ENCODE results near the gene SMIM8. TPM values are rescaled to one million over a fixed set of nuclear protein-coding genes. Genes with fewer than 3 reads are reported as not detected.

SMIM8 gene
- total RNA-seq, 1 experiment from 2014 or later = 6.6 TPM

DNA sequence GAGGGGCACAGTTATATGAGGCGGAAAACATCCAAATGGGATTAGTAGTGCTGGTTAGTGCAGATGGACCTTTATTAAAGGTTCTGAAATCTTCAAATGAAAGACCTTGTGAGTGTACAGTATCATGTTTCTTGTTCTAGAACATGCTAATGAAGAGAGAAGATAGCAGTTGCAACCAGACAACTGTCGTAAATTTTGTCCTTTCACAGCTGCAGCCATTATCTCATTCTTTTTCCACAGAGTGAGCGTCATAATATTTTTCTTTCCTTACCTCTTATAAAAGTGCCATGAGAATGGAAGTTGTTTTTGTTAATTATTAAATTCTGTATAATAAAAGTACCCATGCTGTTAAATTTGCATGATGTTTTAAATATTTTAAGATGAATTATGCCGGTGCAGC, 17.8 kb downstream of the SMIM8 start:
- H3K27me3 Mint-ChIP-seq (ENCODE audit: low read depth) = no peaks in the 10 kb centered on the region
- Histone ChIP-seq H4K20me1 (ENCODE audit: control insufficient read depth, insufficient read depth, insufficient read length) (no peaks in the 10 kb centered on the region), H4K8ac (replicated peaks; ENCODE audit: insufficient read length, low read depth, low read length) (no peak overlapping the region)

More for the DNA sequence above, 17.8 kb downstream of the SMIM8 start:
- no peaks in the 10 kb centered on the region for H3K9me3 ChIP-seq (ENCODE audit: control insufficient read depth, low read depth, low read length)
- H3K4me2 ChIP-seq (ENCODE audit: insufficient read depth, insufficient read length, low read length) = no peak overlapping the region
- H2BK15ac ChIP-seq (ENCODE audit: low read depth, low read length) = no peak overlapping the region
- no peak overlapping the region for H3K27ac ChIP-seq (ENCODE audit: insufficient read length, low read depth, low read length)
- Mint-ChIP-seq H3K27ac (no peak overlapping the region), H3K36me3 (ENCODE audit: insufficient read depth in 1 of 3, low read depth in 3 of 3) (no peaks in the 10 kb centered on the region; a peak in 1 of 7 replicates), H3K9me3 (no peaks in the 10 kb centered on the region), H3K4me1 (peaks cover 8 to 10% of the 10 kb centered on the region in 2 experiments), H3K4me3 (no peak overlapping the region)
- H2BK5ac ChIP-seq (ENCODE audit: insufficient read length, low read length) = no peak overlapping the region
- no peak overlapping the region for H3K14ac ChIP-seq (ENCODE audit: insufficient read depth, low read length)
- H3K79me2 ChIP-seq (ENCODE audit: insufficient read depth, low read length) = no peaks in the 10 kb centered on the region
- H3K56ac ChIP-seq (ENCODE audit: insufficient read length, low read depth, low read length) = no peak overlapping the region
- H3K23me2 ChIP-seq (ENCODE audit: insufficient read length, low read depth, low read length, poor library complexity, severe bottlenecking) = no peaks in the 10 kb centered on the region
- H3K79me1 ChIP-seq (ENCODE audit: insufficient read depth, low read depth, low read length, poor library complexity, severe bottlenecking) = no peaks in the 10 kb centered on the region
- H4K91ac ChIP-seq (ENCODE audit: insufficient read length, low read depth, low read length) = no peak overlapping the region
- DNase-seq = no peak
- no peak overlapping the region for H3K23ac ChIP-seq (ENCODE audit: insufficient read length, low read depth, low read length)
- no peak overlapping the region for H3K4ac ChIP-seq (ENCODE audit: low read depth, low read length)
- no peak overlapping the region for H3K18ac ChIP-seq (ENCODE audit: insufficient read length, low read depth, low read length)
- H2AFZ ChIP-seq (ENCODE audit: low read length) = no peak overlapping the region
- no peaks in the 10 kb centered on the region for H3K4me1 ChIP-seq (ENCODE audit: insufficient read depth, low read length)
- WGBS (ENCODE audit: extremely low coverage, insufficient read length, low lambda C conversion rate) = no CpG with 5 or more reads among the region's 4 CpGs
- no peak overlapping the region for H2BK20ac ChIP-seq (ENCODE audit: low read depth, low read length, poor library complexity, severe bottlenecking)
- H3K9ac ChIP-seq (ENCODE audit: extremely low read depth, insufficient read length, low read length) = no peak overlapping the region
- H3T11ph ChIP-seq (ENCODE audit: low read length) = no peak overlapping the region
- no peaks in the 10 kb centered on the region for H3K27me3 ChIP-seq (ENCODE audit: insufficient read depth, low read length)
- TF ChIP-seq, protein P1, sequence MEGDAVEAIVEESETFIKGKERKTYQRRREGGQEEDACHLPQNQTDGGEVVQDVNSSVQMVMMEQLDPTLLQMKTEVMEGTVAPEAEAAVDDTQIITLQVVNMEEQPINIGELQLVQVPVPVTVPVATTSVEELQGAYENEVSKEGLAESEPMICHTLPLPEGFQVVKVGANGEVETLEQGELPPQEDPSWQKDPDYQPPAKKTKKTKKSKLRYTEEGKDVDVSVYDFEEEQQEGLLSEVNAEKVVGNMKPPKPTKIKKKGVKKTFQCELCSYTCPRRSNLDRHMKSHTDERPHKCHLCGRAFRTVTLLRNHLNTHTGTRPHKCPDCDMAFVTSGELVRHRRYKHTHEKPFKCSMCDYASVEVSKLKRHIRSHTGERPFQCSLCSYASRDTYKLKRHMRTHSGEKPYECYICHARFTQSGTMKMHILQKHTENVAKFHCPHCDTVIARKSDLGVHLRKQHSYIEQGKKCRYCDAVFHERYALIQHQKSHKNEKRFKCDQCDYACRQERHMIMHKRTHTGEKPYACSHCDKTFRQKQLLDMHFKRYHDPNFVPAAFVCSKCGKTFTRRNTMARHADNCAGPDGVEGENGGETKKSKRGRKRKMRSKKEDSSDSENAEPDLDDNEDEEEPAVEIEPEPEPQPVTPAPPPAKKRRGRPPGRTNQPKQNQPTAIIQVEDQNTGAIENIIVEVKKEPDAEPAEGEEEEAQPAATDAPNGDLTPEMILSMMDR (conservative IDR thresholded peaks at IDR 0.05) = no peak
- no peak overlapping the region for H2BK120ac ChIP-seq (ENCODE audit: low read depth, low read length, poor library complexity, severe bottlenecking)
- H2AK5ac ChIP-seq (ENCODE audit: insufficient read length, low read length) = no peak overlapping the region
- H4K5ac ChIP-seq (ENCODE audit: insufficient read length, low read depth, low read length) = no peak overlapping the region
- H2BK12ac ChIP-seq (ENCODE audit: insufficient read length, low read depth, low read length) = no peak overlapping the region

Measured in H9 (cell line).